Measurements from ENCODE around the gene SEC22A.
"Not testable (repeated sequence)": the region's sequence is repeated elsewhere in the genome, so short reads cannot be mapped to it uniquely, and the experiment has no call there.

SEC22A gene

GRCh38 chr3:123201223-123201556 is 553 bp upstream of the SEC22A start:
- no peak for DNase-seq (ENCODE audit: low read depth)
- TF ChIP-seq, protein P1, sequence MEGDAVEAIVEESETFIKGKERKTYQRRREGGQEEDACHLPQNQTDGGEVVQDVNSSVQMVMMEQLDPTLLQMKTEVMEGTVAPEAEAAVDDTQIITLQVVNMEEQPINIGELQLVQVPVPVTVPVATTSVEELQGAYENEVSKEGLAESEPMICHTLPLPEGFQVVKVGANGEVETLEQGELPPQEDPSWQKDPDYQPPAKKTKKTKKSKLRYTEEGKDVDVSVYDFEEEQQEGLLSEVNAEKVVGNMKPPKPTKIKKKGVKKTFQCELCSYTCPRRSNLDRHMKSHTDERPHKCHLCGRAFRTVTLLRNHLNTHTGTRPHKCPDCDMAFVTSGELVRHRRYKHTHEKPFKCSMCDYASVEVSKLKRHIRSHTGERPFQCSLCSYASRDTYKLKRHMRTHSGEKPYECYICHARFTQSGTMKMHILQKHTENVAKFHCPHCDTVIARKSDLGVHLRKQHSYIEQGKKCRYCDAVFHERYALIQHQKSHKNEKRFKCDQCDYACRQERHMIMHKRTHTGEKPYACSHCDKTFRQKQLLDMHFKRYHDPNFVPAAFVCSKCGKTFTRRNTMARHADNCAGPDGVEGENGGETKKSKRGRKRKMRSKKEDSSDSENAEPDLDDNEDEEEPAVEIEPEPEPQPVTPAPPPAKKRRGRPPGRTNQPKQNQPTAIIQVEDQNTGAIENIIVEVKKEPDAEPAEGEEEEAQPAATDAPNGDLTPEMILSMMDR (IDR thresholded peaks at IDR 0.05; ENCODE audit: insufficient read depth, low read depth, low read length, missing control alignments): no peak
- peak overlapping the region; percentile 96 for H3K4me3 ChIP-seq (ENCODE audit: low read depth, low read length)

DNA sequence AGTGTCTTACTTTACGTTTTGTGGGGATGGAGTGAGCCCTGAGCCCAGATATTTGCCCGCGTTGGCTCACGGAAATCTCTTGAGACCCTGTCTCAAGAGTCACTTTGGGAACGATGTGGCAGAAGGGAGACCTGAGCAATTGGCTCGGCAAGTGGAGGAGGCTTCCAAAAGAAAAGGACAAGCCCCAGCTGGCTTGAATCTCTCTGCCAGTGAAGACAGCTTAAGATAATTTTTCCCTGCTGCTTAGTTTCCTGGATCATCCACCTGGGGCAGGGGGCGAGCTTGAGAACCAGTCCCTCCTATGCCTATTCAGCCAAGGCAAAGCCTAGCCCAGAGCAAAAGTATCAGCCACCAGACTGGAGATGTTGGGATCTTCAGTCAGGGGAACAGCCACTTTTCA is 708 bp downstream of the SEC22A start:
- DNase-seq (ENCODE audit: low read depth): no peak
- H3K4me3 ChIP-seq (ENCODE audit: low read depth, low read length): peak overlapping the region; percentile 96
- TF ChIP-seq, protein P1 (IDR thresholded peaks at IDR 0.05; ENCODE audit: insufficient read depth, low read depth, low read length, missing control alignments): no peak

DNA sequence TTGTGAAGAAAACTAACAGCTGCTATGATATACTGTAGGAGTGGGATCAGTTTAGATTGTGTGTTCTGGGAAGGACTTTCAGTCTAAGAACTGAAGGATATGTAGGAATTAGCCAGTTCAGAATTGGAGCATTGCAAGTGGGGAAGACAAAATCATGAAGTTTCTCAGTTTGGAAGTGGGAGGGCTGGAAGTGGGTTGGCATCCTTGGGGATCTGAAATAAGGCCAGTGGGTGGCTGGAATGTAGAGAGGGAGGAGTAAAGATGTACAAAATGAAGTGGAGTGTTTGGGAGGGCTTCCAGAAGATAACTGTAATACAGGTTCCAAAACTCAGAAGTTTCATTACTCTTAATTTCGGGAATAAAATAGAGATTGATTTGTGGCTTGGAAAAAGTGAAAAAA is 17.2 kb downstream of the SEC22A start:
- TF ChIP-seq, protein P1 (IDR thresholded peaks at IDR 0.05; ENCODE audit: insufficient read depth, low read depth, low read length, missing control alignments): no peak
- no peak for DNase-seq (ENCODE audit: low read depth)
- H3K4me3 ChIP-seq (ENCODE audit: low read depth, low read length): no peak overlapping the region

DNA sequence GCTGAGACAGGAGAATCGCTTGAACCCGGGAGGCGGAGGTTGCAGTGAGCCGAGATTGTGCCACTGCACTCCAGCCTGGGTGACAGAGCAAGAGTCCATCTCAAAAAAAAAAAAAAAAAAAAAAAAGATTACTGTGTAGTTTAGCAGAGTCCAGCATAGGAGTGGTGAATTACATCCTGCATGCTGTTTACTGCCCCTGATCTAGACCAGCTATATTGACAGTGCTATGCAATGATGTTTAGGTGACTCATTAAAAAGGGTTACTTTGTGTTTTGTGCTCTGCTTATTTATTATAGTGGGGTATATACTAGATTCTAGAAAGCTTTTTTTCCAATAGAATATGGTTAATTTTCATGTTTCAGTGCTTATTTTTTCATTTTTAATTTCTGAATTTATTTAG is 19.6 kb downstream of the SEC22A start:
- H3K4me3 ChIP-seq (ENCODE audit: low read depth, low read length); DNase-seq (ENCODE audit: low read depth): not testable (repeated sequence)

DNA sequence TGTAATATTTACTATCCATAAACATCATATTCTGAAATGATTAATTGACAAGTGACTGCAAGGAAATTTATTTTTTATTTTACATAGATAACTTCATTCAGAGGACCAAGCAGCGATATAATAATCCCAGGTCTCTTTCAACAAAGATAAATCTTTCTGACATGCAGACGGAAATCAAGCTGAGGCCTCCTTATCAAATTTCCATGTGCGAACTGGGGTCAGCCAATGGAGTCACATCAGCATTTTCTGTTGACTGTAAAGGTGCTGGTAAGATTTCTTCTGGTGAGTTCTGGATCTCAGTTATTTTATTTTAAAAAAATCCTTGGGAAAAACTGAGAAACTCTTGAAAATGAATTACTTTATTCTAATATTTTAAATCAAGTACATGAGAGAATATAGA is 23.3 kb downstream of the SEC22A start:
- no peak overlapping the region for H3K4me3 ChIP-seq (ENCODE audit: low read depth, low read length)
- no peak for DNase-seq (ENCODE audit: low read depth)
- TF ChIP-seq, protein P1 (IDR thresholded peaks at IDR 0.05; ENCODE audit: insufficient read depth, low read depth, low read length, missing control alignments): no peak

DNA sequence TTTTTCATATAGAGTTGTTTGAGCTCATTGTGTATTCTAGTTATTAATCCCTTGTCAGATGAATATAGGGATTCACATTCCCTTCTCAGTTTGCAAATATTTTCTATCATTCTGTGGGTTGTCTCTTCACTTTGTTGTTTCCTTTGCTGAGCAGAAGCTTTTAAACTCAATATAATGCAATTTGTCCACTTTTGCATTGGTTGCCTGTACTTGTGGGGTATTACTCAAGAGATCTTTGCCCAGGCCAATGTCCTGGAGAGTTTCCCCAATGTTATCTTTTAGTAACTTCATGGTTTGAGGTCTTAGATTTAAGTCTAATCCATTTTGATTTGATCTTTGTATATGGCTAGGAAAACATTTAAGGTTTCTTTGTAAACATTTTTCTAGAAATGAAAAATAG is 24.8 kb downstream of the SEC22A start:
- TF ChIP-seq, protein P1 (IDR thresholded peaks at IDR 0.05; ENCODE audit: insufficient read depth, low read depth, low read length, missing control alignments): no peak
- DNase-seq (ENCODE audit: low read depth): no peak
- no peak overlapping the region for H3K4me3 ChIP-seq (ENCODE audit: low read depth, low read length)

DNA sequence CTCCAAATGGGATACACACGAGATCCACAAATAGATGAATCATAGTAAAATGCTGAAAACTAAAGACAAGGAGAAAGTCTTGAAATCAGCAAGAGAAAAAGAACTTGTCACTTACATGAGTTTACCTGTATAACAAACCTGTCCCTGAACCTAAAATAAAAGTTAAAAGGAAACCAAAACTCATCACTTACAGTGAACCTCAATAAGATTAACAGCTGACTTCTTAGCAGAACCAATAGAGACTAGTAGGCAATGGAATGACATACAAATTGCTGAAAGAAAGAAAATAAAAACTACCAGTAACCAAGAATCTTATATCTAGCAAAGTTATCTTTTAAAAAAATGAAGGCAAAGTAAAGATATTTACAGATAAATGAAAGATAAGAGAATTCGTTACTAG is 27.4 kb downstream of the SEC22A start:
- TF ChIP-seq, protein P1 (IDR thresholded peaks at IDR 0.05; ENCODE audit: insufficient read depth, low read depth, low read length, missing control alignments): no peak
- H3K4me3 ChIP-seq (ENCODE audit: low read depth, low read length): no peak overlapping the region
- no peak for DNase-seq (ENCODE audit: low read depth)

GRCh38 chr3:123236902-123237301 is 35.2 kb downstream of the SEC22A start:
- TF ChIP-seq, protein P1 (IDR thresholded peaks at IDR 0.05; ENCODE audit: insufficient read depth, low read depth, low read length, missing control alignments): no peak
- DNase-seq (ENCODE audit: low read depth): no peak
- H3K4me3 ChIP-seq (ENCODE audit: low read depth, low read length): no peak overlapping the region

GRCh38 chr3:123239186-123239585 is 37.4 kb downstream of the SEC22A start:
- not testable (repeated sequence) for DNase-seq (ENCODE audit: low read depth); H3K4me3 ChIP-seq (ENCODE audit: low read depth, low read length)
